T-helper 1 cell treated with Interleukin-12 subunit alpha and Interleukin-12 subunit beta and Interleukin-4 antibody, amounts not matched to agents 30 μg/mL and 1 μg/mL, for 36 hours (primary cell): ENCODE measurements around the gene SEMA3G.

ENCODE experiments used
- H3K27ac Mint-ChIP-seq: one replicate; pipeline ENCODE4 v1.8.0; 2021; ENCODE audit warnings: mild to moderate bottlenecking, mixed read lengths
- H3K27me3 Mint-ChIP-seq: one replicate; pipeline ENCODE4 v1.8.0; 2021; ENCODE audit warnings: low read depth, mixed read lengths
- H3K36me3 Mint-ChIP-seq: one replicate; pipeline ENCODE4 v1.8.0; 2021; ENCODE audit warnings: low read depth, mixed read lengths
- H3K4me1 Mint-ChIP-seq: one replicate; pipeline ENCODE4 v1.8.0; 2021; ENCODE audit warnings: low read depth, mixed read lengths
- H3K4me3 Mint-ChIP-seq: one replicate; pipeline ENCODE4 v1.8.0; 2021; ENCODE audit warnings: mild to moderate bottlenecking, moderate library complexity, mixed read lengths
- H3K9me3 Mint-ChIP-seq: one replicate; pipeline ENCODE4 v1.8.0; 2021; ENCODE audit warnings: mixed read lengths

The SEMA3G gene

DNA sequence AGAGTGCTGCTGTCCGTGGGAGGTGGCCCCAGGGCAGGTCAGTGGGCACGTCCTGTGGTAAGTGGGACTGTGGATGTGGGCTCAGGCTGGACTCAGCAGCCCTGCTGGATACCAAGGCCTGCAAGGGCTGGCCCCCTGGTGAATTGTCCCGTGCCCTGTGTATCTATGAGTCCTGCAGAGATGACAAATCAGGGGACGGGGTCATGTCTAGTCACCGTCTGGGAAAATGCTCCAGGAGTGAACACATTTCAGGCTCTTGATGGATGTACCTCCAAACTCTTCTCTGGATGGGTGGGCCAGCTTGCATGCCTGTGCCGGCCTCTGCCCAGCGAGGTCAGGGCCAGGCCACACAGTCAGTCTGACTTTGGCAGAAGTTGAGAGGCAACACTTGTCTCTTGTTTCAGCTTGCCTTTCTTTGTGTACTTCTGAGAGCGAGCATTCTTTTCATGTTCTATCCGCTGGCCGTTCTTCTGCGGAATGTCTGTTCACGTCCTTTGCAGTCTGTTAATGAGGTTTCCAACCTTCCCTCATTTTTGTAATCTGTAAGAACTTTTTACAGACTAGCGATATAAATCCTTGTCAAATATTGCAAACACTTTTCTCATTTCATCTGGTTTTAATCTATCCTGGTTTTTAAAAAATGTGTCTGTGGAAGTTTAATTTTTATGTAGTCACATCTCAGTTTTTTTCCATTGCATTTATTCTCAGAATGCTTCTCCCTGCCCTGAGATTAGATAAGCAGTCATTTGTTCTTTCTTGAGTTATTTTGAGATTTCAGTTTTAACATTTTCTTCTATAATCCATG, 38.9 kb upstream of the SEMA3G start:
- H3K4me3 Mint-ChIP-seq = no peak overlapping the region
- H3K27me3 Mint-ChIP-seq = no peaks in the 10 kb centered on the region
- no peaks in the 10 kb centered on the region for H3K4me1 Mint-ChIP-seq
- no peaks in the 10 kb centered on the region for H3K9me3 Mint-ChIP-seq
- H3K27ac Mint-ChIP-seq = no peak overlapping the region
- peaks cover 23% of the 10 kb centered on the region for H3K36me3 Mint-ChIP-seq

DNA sequence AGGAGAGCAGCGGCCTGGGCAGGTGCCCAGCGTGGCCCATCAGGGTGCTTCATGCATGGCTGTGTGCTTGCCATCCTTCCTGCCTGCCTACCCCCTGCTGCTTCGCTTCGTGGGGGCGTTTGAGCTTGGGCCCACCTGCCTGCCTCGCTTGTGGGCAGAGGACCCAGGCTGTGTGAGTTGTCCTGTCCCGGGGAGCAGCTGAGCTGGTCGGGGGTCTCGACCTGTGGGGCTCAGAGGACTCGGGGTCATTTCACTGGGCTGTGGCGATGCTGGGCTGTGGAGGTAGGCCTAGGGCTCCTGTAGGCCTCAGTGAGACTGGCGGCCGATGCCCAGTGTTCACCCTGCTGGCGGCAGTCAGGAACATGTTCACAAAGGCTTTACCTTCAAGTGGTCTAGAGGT, 38.2 kb upstream of the SEMA3G start:
- Mint-ChIP-seq H3K27ac (no peak overlapping the region), H3K27me3 (no peaks in the 10 kb centered on the region), H3K36me3 (peaks cover 29% of the 10 kb centered on the region), H3K9me3 (no peaks in the 10 kb centered on the region), H3K4me3 (no peak overlapping the region), H3K4me1 (no peaks in the 10 kb centered on the region)

GRCh38 chr3:52481819-52482521, 37.1 kb upstream of the SEMA3G start:
- no peaks in the 10 kb centered on the region for H3K9me3 Mint-ChIP-seq
- no peaks in the 10 kb centered on the region for H3K4me1 Mint-ChIP-seq
- H3K4me3 Mint-ChIP-seq = no peak overlapping the region
- no peaks in the 10 kb centered on the region for H3K27me3 Mint-ChIP-seq
- H3K27ac Mint-ChIP-seq = no peak overlapping the region
- H3K36me3 Mint-ChIP-seq = peaks cover 27% of the 10 kb centered on the region

- Mint-ChIP-seq H3K4me3 (no peak overlapping the region), H3K27ac (no peak overlapping the region), H3K36me3 (peaks cover 30% of the 10 kb centered on the region), H3K9me3 (no peaks in the 10 kb centered on the region), H3K27me3 (no peaks in the 10 kb centered on the region), H3K4me1 (no peaks in the 10 kb centered on the region)
Observed at GRCh38 chr3:52480768-52481715, 36.1 kb upstream of the SEMA3G start.

- Mint-ChIP-seq H3K4me3 (no peak overlapping the region), H3K4me1 (no peaks in the 10 kb centered on the region), H3K27ac (no peak overlapping the region)
Observed at GRCh38 chr3:52479877-52480575, 35.1 kb upstream of the SEMA3G start.

DNA sequence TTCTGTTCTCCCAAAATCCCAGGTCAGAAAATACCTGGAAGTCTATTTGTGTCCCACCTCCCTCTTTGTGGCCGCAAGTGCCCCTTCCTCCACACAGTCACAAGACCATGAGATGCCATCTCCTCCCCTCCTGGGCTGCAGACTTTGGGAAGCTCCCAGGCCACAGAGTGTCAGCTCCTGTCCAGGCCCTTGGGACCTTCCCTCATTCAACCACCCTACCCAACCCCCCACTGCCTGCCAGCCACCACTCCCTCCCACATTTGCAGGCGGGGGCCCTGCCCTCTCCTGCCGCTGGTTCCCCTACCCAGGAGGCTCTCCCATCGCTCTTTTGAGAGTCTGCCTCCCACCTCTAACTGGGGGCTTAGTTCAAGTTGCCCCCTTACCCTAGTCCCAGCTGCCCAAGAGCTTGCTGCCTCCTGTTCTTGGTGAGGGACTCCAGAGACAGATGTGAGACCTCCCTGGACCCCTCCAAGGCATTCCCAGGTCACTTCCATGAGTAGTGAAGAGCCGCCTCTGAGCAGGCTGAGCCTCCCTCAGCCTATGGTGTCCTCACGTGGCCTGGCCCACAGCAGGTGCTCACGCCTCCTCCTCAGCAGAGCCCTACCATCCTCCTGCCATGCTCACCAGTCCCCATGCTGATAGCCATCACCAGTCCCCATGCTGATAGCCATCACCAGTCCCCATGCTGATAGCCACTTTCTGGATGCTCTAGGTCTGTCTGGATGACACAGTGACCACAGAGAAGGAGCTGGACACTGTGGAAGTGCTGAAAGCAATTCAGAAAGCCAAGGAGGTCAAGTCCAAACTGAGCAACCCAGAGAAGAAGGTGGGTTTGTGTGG, 34.4 kb upstream of the SEMA3G start:
- Mint-ChIP-seq H3K27me3 (no peaks in the 10 kb centered on the region), H3K36me3 (peaks cover 34% of the 10 kb centered on the region), H3K27ac (no peak overlapping the region), H3K4me3 (no peak overlapping the region), H3K9me3 (no peaks in the 10 kb centered on the region), H3K4me1 (no peaks in the 10 kb centered on the region)

More at GRCh38 chr3:52479877-52480575, 35.1 kb upstream of the SEMA3G start:
- no peaks in the 10 kb centered on the region for H3K9me3 Mint-ChIP-seq
- H3K27me3 Mint-ChIP-seq = no peaks in the 10 kb centered on the region
- peaks cover 31% of the 10 kb centered on the region for H3K36me3 Mint-ChIP-seq

DNA sequence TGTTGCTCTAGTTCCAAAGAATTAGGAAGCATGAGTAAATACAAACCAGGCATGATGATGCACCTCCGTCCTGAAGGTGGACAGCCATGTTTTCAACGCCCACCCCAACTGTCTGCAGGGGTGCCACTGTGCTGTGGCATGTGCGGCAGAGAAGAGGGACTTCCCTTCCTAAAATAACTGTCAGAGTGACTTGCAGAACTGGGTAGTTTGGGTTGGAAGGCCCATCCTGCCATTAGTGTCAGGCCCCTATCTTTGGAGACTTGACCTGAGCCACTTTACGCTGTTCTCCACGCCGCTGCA, 32.8 kb upstream of the SEMA3G start:
- Mint-ChIP-seq H3K36me3 (peaks cover 38% of the 10 kb centered on the region), H3K9me3 (no peaks in the 10 kb centered on the region), H3K4me3 (no peak overlapping the region), H3K27me3 (no peaks in the 10 kb centered on the region), H3K27ac (no peak overlapping the region), H3K4me1 (no peaks in the 10 kb centered on the region)

- peaks cover 35% of the 10 kb centered on the region for H3K36me3 Mint-ChIP-seq
- H3K4me1 Mint-ChIP-seq = no peaks in the 10 kb centered on the region
- H3K4me3 Mint-ChIP-seq = no peak overlapping the region
- no peaks in the 10 kb centered on the region for H3K9me3 Mint-ChIP-seq
- H3K27me3 Mint-ChIP-seq = no peaks in the 10 kb centered on the region
- H3K27ac Mint-ChIP-seq = no peak overlapping the region
Observed at GRCh38 chr3:52477076-52477795, 32.3 kb upstream of the SEMA3G start.

- Mint-ChIP-seq H3K36me3 (peaks cover 27% of the 10 kb centered on the region), H3K27me3 (no peaks in the 10 kb centered on the region), H3K9me3 (no peaks in the 10 kb centered on the region), H3K27ac (no peak overlapping the region), H3K4me3 (no peak overlapping the region), H3K4me1 (no peaks in the 10 kb centered on the region)
Observed at GRCh38 chr3:52473026-52473425, 28.1 kb upstream of the SEMA3G start.

DNA sequence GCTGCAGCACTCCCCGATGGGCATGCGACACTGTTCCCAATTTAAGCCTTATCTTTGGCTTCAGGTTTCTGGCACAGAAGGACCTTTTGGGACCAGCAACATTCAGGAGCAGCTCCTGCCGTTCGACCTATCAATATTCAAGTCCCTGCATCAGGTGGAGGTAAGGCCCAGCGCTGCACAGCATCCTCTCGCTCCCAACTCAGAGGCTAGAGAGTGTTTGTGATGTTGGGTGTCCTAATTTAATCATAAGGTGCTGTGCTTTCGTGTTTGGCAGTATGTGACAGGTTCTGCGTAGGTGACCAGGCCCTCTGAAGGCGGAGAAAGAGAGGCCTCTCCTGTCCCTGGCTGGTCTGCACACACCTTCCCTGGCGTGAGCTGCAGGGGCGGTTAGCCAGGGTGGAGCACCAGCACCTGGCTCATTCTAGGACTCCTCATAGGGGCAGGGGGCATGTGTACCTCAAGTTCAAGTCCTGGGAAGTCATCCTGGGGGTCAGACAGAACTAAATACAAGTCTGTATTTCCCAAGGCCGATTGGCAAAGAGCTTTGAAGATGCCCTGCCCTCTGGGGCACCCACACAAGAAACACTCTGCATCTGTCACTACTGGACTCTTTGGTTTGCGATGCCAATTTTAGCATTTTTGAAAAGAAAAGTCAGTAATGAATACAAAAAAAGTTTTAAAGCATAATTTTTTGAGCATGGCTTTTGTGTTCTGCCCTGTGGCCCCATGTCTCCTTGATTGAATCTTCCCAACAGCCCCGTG, 27.5 kb upstream of the SEMA3G start:
- H3K4me3 Mint-ChIP-seq = no peak overlapping the region
- no peaks in the 10 kb centered on the region for H3K9me3 Mint-ChIP-seq
- H3K36me3 Mint-ChIP-seq = peaks cover 25% of the 10 kb centered on the region
- H3K4me1 Mint-ChIP-seq = no peaks in the 10 kb centered on the region
- no peak overlapping the region for H3K27ac Mint-ChIP-seq
- no peaks in the 10 kb centered on the region for H3K27me3 Mint-ChIP-seq

DNA sequence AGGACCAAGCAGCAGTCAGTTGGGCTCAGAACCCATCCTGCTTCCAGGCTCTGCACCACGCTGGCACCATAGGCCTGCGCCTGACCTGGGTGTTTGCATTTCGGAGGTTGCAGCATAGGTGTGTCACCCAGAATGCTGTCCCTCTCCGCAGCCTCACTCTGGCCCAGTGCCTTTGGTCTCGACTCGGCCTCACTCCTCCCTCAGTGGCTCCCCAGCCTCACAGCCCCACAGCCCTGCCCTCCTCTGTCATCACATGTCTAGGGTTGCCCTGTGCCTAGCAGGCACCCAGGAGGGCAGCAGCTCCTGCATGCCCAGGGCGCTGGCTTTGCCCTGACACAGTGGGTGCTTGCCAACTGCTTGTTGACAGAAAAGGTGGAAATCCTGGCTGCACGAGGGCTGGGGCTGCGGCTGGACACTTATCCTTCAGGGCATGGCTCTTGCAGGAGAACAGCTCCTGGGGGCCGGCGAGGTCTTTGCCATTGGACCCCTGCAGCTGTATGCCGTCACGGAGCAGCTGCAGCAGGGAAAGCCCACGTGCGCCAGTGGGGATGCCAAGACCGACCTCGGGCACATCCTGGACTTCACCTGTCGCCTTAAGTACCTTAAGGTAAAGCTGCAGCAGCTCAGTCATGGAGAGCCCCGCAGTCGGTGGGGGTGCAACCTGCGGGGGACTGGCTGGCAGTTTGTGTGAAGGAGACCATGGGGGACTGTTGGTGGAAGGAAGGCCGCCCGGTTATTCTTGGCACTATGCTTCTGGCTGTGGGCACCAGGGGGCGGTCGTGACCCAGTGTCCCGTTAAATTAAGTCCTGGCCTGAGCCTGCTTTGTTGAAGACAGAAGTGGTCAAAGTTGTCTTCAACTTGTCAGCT, 26.7 kb upstream of the SEMA3G start:
- Mint-ChIP-seq H3K27me3 (no peaks in the 10 kb centered on the region), H3K27ac (no peak overlapping the region), H3K4me3 (no peak overlapping the region), H3K36me3 (peaks cover 25% of the 10 kb centered on the region), H3K9me3 (no peaks in the 10 kb centered on the region), H3K4me1 (no peaks in the 10 kb centered on the region)

GRCh38 chr3:52470920-52471319, 26.0 kb upstream of the SEMA3G start:
- peaks cover 22% of the 10 kb centered on the region for H3K36me3 Mint-ChIP-seq
- no peaks in the 10 kb centered on the region for H3K9me3 Mint-ChIP-seq
- no peaks in the 10 kb centered on the region for H3K27me3 Mint-ChIP-seq
- no peak overlapping the region for H3K4me3 Mint-ChIP-seq
- no peak overlapping the region for H3K27ac Mint-ChIP-seq
- H3K4me1 Mint-ChIP-seq = no peaks in the 10 kb centered on the region
